ENCODE results near the gene MTCL1.

The MTCL1 gene

DNA sequence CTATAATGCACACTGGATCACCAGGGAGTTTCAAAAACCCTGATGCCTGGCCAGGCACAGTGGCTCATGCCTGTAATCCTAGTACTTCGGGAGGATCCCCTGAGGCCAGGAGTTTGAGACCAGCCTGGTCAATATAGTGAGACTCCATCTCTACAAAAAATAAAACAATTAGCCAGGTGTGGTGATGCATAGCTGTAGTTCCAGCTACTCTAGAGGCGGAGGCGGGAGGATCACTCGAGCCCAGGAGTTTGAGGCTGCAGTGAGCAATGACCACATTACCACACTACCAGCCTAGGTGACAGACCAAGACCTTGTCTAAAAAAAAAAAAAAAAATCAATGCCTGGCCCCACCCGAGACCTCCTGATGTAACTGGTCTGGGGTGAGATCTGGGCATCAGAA lies 137.2 kb downstream of the MTCL1 start:
- no peak for DNase-seq

DNA sequence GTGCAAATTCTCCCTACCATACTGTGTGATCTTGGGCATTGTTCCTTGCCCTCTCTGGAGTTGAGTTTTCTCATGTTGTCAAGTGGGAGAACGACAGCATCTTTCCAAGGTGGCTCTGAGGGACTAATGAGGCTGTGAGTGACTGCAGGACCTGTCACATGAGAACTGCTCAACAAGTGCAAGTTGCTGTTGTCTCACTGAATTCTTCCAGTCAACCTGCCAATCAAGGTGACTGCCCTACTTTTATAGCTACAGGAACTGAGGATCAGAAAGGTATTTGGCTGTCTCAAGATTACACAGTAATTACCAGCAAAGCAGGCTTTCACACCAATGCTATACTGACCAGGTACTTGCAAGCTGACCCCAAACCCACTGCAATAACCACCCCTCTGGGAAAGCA lies 137.6 kb downstream of the MTCL1 start:
- no peak for DNase-seq

DNA sequence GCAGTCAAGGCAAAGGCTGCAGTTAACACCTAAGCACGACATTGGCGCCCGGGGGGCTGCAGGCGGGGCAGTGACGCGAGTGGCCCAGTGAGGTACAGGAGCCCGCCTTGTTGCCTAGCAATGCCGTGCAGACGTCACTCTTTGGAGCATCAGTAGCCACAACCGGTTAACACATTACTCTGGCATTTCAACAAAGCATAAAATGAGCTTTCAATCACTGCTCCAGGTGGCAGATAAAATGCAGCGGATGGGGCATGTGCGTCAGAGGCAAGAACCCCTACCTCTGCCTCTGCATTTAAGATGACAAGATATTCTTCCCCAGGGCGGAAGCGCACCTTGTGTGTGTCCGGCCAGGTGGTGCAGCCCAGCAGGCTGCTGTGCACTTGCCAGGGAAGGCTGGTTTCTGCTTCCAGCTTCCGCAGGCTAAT lies 139.4 kb downstream of the MTCL1 start:
- no peak for DNase-seq

DNA sequence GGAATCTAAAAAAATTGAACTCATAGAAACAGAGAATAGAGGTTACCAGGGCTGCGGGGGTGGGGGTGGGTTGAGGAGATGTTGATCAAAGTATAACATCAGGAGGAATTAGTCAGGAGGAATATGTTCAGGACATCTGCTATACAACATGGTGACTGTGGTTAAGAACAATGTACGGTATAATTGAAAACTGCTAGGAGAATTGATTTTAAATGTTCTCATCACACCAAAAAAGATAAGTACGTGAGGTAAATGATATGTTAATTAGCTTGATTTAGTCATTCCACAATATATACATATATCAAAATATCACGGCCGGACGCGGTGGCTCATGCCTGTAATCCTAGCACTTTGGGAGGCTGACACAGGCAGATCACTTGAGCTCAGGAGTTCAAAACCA lies 140.2 kb downstream of the MTCL1 start:
- no peak for DNase-seq

DNA sequence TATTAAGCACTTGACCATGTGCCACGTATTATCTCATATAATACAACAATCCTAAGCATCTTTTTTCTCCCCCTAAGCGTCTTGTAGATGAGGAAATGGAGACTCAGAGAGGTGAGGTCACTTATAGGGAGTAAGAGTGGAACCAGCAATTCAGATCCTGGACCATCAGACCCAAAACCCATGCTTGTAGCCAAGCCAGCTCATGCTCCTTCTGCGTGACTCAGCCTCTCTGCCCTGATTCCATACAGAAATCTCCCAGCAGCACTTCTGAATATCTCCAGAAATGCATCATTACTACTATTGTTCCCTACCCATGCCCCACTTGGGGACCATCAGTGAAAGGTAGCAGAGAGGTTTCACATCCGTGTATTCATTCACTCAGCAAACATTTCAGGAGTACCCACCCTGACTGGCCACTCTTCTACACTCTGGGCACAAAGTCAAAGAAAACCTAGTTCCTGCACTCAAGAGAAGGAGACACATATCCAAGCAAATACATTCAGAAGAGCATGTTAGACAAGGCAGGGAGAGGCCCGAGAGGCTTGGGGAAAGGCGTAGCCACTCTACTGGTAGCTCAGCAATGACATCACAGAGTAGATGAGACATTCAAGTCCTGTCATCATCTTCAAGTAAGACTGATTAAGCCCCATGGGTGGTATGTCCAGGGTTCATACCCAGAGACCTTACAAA lies 141.9 kb downstream of the MTCL1 start:
- no peak for DNase-seq

GRCh38 chr18:8847900-8848299 lies 142.5 kb downstream of the MTCL1 start:
- DNase-seq, result no peak

DNA sequence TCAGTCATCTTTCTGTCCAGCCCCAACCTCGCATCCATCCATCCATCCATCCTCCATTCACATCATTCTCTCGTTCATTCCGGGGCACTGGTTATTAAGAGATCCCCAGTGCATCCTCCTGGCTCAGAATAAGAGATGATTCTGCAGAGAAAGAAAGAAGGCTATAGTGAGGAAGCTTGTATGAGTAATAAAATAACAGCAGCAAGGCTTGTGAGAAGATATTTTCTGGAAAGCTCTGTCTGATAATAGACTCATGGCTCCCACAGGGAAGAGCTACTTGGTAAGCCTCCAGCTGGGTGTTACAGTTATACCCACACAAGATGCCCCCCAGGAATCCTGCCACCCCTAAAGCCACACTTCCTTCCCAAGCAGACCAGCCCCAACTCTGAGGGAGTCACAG lies 143.2 kb downstream of the MTCL1 start:
- DNase-seq, result no peak

GRCh38 chr18:8849696-8850095 lies 144.3 kb downstream of the MTCL1 start:
- no peak for DNase-seq

GRCh38 chr18:8851659-8852058 lies 146.3 kb downstream of the MTCL1 start:
- DNase-seq, result no peak

DNA sequence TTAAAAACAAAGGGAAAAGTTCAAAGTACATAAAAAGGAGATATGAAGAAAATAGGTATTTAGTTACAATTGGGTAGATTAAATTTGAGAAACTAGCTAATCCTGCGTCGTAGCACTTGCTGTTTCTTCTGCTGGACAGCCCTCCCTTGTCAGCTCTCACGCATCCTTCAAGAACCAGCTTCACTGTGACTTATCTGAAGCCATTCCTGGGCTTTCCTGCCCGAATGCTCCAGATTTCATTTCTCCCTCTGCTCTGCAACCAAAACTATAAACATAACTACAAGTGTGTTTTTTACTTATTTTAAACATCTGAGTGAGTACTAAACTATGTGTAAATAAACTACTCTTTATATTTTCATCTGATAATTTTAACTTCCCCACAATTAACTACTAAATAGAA lies 149.2 kb downstream of the MTCL1 start:
- DNase-seq, result no peak

DNA sequence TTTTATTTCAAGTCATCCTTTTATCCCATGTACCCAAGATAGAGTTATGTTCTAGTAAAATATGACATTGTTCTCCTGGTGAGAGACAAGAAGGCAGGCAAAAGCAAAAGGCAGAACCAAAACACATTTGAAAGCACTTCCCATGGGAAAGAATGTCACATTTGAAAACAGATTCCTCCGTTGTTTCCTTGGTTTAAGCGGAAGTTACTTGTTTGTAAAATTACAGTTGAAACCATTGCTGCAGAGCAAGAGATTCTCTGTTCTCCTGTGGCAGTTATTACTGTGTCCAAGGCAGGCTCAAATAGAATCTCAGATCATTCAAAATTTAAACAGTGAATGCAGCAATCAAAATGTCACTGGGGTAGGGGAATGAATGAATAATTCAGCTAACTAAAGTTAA lies 149.6 kb downstream of the MTCL1 start:
- no peak for DNase-seq

- no peak for DNase-seq
These were observed 150.9 kb downstream of the MTCL1 start for GRCh38 chr18:8856212-8856611.

GRCh38 chr18:8856769-8857393 lies 151.5 kb downstream of the MTCL1 start:
- no peak for DNase-seq

DNA sequence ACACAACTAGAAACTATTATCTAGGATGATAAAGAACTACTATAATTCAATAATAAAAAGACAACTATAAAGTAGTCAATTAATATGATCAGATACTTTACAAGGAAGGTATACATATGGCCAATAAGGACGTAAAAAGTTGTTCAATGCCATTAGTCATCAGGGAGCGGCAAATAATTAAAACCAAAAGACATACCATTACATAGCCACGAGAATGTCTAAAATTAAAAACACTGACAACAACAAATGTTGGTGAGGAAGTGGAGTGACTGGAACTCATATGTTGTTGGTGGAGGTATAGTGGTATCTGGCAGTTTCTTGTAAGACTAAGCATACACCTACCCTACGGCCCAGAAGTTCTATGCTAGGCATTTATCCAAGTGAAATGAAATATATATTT lies 152.4 kb downstream of the MTCL1 start:
- no peak for DNase-seq

DNA sequence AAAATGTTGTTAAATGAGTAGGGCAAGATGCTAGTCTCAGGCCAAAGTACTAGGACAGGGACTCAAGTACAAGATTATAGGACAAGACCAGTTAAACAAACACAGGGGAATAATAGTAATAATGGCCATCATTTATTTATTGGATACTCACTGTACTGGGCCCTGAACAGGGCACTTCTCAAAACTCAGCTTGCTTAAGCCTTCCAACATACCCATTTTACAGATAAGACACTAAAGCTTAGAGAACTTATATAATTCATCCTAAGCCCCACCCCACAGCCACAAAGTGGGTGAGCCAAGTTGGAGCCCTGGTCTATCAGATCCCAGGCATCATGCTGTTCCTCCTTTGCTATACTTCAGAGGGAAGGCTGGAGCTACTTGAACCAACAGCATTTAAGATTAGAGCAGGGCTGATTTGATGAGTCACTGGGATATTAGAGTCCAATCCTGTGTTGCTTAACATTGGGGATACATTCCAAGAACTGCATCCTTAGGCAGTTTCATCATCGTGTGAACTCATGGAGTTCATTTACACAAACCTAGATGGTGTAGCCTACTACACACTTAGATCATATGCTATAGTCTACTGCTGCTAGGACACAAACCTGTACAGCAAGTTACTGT lies 153.6 kb downstream of the MTCL1 start:
- DNase-seq, result no peak

DNA sequence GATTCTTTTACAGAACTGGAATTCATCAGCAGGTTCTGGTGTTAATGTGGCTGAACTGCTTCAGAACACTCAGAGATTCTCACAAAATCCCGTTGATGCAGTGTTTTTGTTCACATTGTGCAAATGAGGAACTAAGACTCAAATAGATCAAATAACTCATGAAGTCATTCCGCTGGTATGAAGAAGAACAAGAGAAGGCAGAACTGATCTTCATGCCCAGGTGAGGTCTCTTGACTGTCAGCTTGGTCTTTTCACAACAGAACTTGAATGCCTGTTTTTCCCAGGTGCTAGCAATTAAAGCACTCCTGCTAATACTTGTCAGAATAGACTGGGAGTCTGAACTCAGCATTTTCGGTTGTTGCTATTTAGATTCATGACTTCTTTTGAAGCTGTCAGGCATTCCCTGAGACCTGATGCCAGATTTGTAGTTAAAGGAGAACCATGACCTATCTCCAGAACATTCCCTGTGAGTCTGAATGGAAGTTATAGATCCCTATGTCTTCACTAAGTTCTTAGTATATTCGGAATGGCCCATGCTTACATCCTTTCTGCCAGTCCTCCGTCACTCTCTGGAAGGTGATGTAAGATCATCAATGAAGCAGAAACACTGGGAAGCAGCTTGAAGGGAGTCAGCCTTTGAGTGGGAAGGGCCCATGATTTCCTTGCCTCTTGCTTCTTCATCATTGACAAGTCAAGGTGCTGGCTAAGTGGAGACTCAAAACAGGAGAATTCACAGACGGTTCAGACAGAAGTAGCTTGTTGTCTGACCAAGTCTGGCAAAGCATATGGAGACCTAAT lies 155.7 kb downstream of the MTCL1 start:
- no peak for DNase-seq

GRCh38 chr18:8863427-8863826 lies 158.1 kb downstream of the MTCL1 start:
- DNase-seq, result no peak

DNA sequence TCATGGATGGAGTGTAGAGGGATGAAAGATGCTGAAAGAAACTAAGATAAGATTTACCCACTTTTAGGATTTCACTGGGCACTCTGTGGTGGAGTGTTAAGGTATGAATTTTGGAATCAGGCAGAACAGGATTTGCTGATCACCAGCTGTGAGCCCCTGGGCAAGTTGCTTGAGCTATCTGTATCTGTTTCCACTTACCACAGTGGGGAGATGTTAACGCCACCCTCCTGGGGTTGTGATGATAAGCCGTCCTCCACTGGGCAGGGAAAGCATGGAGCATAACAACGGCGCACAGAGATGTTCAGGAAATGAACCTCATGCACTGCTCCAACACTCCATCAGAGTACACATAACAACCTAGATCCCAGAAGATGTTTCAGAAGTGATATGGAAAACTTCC lies 160.6 kb downstream of the MTCL1 start:
- DNase-seq, result no peak

- no peak for DNase-seq
These were observed 161.3 kb downstream of the MTCL1 start for GRCh38 chr18:8866679-8867078.

DNA sequence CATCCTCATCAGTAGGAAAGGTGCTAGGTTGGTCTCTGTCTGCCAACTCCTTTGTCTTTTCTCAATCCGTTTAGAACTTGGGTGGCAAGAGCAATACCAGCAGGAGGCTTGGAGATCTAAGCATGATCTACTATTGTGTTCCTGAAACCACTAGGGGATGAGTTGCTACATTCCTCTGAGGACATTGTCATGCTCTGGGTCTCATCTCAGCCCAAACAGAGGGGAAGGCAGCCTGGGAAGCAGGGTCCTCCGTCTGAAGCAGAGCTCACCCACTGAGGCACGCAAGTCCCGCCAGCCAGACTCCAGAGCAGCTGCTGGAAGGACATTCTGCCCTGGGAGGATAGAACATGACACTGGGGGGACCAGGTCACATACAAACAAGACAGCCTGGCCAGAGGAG lies 162.9 kb downstream of the MTCL1 start:
- no peak for DNase-seq

DNA sequence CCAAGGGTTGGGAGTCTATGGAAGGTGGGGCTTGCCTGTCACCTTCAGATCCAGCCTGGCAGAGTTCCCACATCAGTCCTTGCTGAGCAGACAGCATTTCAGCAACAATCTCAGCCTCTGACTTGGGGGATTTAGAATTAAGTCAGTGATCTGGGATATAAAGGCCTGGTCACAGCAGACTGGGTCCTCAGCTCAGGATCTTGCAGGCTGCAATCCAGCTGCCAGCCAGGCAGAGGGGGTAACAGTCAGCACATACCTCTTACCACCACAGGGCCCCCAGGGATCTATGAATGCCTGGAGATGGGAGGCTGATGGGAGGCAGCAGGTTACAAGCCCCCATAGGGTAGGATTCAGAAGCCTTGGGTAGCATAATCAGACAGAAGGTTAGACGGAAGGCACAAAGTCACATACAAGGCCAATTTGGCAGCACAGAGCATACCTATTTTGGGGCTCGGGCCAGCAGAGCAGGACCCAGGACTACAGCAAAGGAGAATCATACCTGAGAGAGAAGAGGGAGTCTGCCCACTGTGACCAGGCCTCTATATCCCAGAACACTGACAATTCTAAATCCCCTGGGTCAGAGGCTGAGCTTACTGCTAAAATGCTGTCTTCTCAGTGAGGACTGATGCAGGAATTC lies 163.5 kb downstream of the MTCL1 start:
- DNase-seq, result no peak

GRCh38 chr18:8869696-8870095 lies 164.3 kb downstream of the MTCL1 start:
- DNase-seq, result no peak

GRCh38 chr18:8870528-8870927 lies 165.2 kb downstream of the MTCL1 start:
- DNase-seq, result no peak

All from activated CD4-positive, alpha-beta T cell treated with anti-CD3 and anti-CD28 coated beads for 4 hours (primary cell).